T-helper 1 cell treated with Interleukin-12 subunit alpha and Interleukin-12 subunit beta and Interleukin-4 antibody, amounts not matched to agents 30 μg/mL and 1 μg/mL, for 36 hours (primary cell): Measurements from ENCODE around the gene CHAT.

Experiments used
- H3K27ac Mint-ChIP-seq: one replicate; pipeline ENCODE4 v1.8.0; 2021; ENCODE audit warnings: mild to moderate bottlenecking, mixed read lengths
- H3K27me3 Mint-ChIP-seq: one replicate; pipeline ENCODE4 v1.8.0; 2021; ENCODE audit warnings: low read depth, mixed read lengths
- H3K36me3 Mint-ChIP-seq: one replicate; pipeline ENCODE4 v1.8.0; 2021; ENCODE audit warnings: low read depth, mixed read lengths
- H3K4me1 Mint-ChIP-seq: one replicate; pipeline ENCODE4 v1.8.0; 2021; ENCODE audit warnings: low read depth, mixed read lengths
- H3K4me3 Mint-ChIP-seq: one replicate; pipeline ENCODE4 v1.8.0; 2021; ENCODE audit warnings: mild to moderate bottlenecking, moderate library complexity, mixed read lengths
- H3K9me3 Mint-ChIP-seq: one replicate; pipeline ENCODE4 v1.8.0; 2021; ENCODE audit warnings: mixed read lengths

CHAT gene

DNA sequence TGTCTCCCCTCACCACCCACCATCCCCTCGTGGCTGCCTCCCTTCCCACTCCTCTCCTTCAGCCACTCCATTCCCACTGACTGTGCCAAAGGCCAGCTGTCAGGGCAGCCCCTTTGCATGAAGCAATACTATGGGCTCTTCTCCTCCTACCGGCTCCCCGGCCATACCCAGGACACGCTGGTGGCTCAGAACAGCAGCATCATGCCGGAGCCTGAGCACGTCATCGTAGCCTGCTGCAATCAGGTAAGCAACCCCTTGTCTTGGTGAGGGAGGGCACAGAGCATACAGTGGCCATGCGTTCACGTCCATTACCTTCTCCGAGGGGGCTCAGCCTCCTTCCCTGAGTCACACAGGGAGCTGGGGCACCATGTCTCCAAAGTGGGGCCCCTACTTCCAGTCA is 11.6 kb downstream of the CHAT start:
- Mint-ChIP-seq H3K36me3 (no peaks in the 10 kb centered on the region), H3K4me1 (no peaks in the 10 kb centered on the region), H3K9me3 (no peaks in the 10 kb centered on the region), H3K27me3 (no peaks in the 10 kb centered on the region), H3K27ac (no peak overlapping the region), H3K4me3 (no peak overlapping the region)

DNA sequence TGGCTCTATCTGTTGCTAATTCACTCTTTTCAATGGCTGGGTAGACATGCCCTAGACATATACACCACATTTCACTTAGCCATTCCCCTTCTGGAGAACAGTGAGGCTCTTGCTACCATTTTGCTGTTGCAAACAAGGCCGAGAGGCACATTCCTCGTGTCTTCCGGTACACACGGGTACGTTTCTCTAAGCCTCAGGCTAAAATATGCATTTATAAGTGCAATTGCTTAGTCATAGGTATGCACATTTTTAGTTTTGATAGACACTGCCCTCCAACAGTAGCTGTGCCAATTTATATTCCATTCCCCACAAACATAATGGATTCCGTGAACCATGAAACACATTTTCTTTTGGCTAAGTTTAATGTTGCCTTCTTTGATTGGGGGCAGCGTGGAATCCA is 13.2 kb downstream of the CHAT start:
- no peaks in the 10 kb centered on the region for H3K4me1 Mint-ChIP-seq
- H3K9me3 Mint-ChIP-seq, result no peaks in the 10 kb centered on the region
- no peak overlapping the region for H3K4me3 Mint-ChIP-seq
- H3K36me3 Mint-ChIP-seq, result no peaks in the 10 kb centered on the region
- no peaks in the 10 kb centered on the region for H3K27me3 Mint-ChIP-seq
- H3K27ac Mint-ChIP-seq, result no peak overlapping the region

DNA sequence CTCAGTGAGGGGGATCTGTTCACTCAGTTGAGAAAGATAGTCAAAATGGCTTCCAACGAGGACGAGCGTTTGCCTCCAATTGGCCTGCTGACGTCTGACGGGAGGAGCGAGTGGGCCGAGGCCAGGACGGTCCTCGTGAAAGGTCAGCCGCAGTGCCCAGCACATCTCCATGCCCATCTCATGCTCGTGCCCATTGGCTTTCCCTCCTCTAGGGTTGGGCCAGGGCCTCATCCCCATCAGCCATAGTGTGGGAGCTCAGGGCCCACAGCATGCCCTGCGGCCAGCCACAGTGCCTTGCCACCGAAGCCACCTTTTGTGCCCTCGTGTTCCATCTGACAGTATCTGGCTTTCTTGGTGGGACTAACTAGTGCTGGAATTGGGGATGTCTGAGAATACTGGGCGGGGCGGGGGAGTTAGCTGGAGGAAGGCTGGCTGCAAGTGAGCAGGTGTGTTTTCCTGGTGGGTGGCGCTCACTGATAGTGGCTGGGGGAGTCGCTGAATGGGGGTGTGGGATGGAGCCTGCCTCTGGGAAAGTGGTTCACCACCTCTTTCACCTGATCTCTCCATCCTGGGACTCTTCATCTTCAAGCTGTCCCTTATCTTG is 13.9 kb downstream of the CHAT start:
- Mint-ChIP-seq H3K9me3 (no peaks in the 10 kb centered on the region), H3K27me3 (no peaks in the 10 kb centered on the region), H3K4me1 (no peaks in the 10 kb centered on the region), H3K4me3 (no peak overlapping the region), H3K27ac (no peak overlapping the region), H3K36me3 (no peaks in the 10 kb centered on the region)

DNA sequence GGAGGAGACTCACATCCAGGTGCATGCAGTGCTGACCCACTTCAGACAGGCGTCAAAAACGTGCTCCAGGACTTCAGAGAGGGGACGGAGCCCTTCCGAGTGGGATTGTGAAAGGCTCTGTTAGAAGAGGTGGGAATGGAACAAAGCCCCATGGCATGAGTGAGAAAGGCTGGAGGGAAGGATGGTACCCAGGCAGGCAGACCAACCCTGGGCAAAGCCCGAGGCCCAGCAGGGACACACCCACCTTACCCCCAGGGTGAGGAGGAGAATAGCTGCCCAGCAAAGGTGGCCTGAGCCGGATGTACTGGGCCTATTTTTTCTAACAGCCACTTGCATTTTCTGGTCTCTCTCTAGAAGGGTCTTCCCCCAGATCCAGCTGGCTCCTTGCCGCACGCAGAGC is 14.8 kb downstream of the CHAT start:
- Mint-ChIP-seq H3K27me3 (no peaks in the 10 kb centered on the region), H3K9me3 (no peaks in the 10 kb centered on the region), H3K4me3 (no peak overlapping the region)

DNA sequence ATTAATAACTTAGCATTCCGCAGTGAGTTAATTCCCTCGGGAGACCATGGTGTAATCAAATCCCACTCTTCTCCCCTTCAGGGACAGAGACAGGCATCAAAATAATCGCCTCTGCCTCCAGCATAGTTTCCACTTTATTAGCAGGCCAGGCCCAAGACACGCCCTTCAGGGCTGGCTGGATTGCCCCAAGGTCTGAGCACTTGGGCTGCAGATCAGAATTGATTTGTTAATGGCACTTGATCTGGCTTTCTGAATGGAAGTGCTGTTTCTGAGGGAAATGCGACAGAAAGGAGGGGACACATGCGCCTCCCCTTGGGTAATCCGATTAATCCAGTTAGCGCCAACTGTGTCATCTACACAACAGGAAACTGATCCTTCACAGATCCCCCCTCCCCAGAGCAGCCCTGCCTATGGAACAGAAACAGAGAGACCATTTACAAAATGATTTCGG is 15.6 kb downstream of the CHAT start:
- no peak overlapping the region for H3K27ac Mint-ChIP-seq

More for the DNA sequence above, 14.8 kb downstream of the CHAT start:
- no peak overlapping the region for H3K27ac Mint-ChIP-seq
- no peaks in the 10 kb centered on the region for H3K4me1 Mint-ChIP-seq
- no peaks in the 10 kb centered on the region for H3K36me3 Mint-ChIP-seq

DNA sequence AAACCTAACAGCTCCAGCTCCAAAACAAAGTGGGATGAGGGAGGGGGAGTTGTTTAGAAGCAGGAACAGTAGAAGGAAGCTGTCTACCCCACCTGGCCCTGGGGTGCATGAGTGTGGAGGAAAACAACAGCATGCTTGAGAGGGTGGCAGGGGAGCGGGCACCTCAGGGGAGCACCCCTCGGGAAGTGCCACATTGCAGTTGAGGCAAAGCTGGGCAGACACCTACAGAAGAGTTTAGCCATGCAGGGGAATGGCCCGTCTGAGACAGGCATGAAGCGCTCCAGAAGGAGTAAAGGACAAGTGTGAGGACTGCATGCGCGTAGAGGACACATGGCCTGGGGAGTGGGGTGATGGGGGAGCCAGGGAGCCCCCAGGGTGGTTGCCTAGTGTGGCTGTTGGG is 18.1 kb downstream of the CHAT start:
- Mint-ChIP-seq H3K4me3 (no peak overlapping the region), H3K27me3 (peaks cover 7% of the 10 kb centered on the region), H3K9me3 (no peaks in the 10 kb centered on the region), H3K27ac (no peak overlapping the region), H3K4me1 (no peaks in the 10 kb centered on the region), H3K36me3 (no peaks in the 10 kb centered on the region)

More for the DNA sequence above, 15.6 kb downstream of the CHAT start:
- H3K27me3 Mint-ChIP-seq, result no peaks in the 10 kb centered on the region
- no peak overlapping the region for H3K4me3 Mint-ChIP-seq
- H3K36me3 Mint-ChIP-seq, result no peaks in the 10 kb centered on the region
- no peaks in the 10 kb centered on the region for H3K4me1 Mint-ChIP-seq
- no peaks in the 10 kb centered on the region for H3K9me3 Mint-ChIP-seq

DNA sequence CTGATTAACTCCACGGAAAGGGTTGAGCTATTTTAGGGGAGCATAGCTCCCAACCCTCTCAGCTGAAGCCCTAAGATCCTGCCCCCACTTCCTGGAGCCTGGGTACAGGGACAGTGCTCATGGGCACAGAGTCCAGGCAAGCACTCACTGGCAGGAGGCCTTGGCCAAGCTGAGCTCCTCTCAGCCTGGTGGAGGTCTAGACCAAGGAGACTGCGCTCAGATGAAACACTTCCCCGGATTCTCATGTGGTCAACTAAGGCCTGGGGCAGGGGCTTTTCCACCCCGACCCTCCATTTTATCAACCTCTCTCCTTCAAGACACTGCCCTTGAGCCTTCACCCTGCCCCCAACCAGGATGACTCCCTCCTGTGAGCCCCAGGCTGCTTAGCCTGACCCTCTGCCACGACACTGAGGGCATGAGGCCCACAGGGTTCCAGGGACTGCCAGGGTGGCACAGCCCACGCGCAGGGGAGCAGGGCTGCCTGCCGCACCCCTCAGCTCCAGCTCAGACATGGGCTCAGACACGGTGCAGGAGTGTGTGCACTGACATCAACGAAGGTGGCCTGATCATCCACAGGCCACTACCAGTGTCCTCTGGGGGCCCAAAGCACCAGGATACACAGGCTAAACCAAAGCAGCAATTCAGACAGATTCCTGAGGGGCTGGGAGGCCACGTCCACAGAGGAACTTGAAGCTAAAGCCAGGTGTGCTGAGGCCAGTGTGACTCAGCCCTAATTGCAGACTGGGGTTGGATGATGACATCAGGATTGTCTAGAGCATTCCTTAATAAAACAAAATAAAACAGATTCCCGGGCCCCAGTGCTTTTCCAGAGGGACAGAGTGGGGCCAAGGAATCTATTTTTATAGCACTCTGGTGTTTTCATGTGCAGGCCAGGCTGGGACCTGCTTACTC is 18.8 kb downstream of the CHAT start:
- H3K4me1 Mint-ChIP-seq, result no peaks in the 10 kb centered on the region
- no peak overlapping the region for H3K27ac Mint-ChIP-seq
- no peaks in the 10 kb centered on the region for H3K9me3 Mint-ChIP-seq
- no peak overlapping the region for H3K4me3 Mint-ChIP-seq
- H3K27me3 Mint-ChIP-seq, result peaks cover 13% of the 10 kb centered on the region
- H3K36me3 Mint-ChIP-seq, result no peaks in the 10 kb centered on the region

DNA sequence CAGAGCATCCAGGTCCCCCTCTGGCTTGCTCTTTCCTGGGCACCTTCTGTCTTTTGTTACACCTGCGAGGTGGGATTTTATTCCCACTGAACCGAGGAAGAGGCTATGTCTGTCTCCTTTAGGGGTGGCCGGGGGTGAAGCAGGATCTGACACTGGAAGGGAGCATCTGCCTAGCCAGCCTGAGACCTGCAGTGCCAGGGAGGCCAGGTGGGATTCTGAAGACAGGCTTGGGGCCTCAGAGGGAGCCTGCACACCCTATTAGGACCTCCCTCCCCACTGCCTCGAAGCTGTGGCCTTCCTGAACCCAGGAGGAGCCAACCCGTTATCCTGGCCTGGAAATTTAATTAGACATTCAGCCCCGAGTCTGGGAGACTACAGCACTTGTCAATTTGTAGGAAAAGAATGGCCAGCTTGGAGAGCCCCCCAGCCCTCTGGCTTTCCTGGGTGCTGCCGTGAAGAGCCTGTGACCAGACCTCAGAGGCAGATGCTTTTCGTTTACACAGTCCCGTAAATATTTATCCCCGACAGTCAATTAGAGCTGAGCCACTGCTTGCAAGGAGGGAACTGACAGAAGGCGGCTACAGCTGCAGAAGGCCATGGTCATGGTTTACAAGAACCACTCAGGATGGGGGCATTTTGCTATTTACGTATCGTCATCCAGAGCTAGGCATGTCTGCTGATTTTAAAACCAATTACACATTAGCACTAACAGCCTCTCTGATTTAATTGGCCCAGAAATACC is 19.7 kb downstream of the CHAT start:
- no peak overlapping the region for H3K4me3 Mint-ChIP-seq
- no peak overlapping the region for H3K27ac Mint-ChIP-seq
- no peaks in the 10 kb centered on the region for H3K36me3 Mint-ChIP-seq
- peaks cover 20% of the 10 kb centered on the region for H3K27me3 Mint-ChIP-seq
- H3K9me3 Mint-ChIP-seq, result no peaks in the 10 kb centered on the region
- H3K4me1 Mint-ChIP-seq, result no peaks in the 10 kb centered on the region

DNA sequence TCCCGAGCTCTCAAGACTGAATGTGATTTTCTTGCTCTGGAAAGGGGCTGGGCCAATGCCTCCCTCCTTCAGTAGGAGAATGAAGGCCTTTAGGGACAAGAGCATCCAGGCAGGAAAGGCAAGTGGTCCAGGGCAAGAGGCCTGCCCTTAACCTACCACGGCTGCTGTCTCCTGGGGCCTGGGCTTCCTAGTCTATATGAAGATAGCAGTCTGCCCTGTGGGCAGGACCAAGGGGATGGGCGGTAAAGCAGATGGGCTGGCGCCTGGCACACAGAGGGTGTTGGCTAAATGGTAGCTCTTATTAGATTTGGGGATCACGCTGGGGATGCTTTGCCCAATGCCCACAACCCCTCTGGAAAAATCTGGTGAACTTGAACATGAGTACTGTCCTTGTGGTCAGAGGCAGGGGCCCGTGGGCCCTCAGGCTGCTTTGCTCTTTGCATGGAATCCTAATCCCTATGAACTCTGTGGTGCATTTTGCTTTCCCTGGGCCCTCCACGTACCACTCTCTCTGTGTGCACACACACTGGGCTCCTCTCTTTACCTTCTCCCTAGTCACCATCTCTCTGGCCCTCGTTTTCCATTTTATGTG is 20.3 kb downstream of the CHAT start:
- H3K27me3 Mint-ChIP-seq, result peaks cover 20% of the 10 kb centered on the region

DNA sequence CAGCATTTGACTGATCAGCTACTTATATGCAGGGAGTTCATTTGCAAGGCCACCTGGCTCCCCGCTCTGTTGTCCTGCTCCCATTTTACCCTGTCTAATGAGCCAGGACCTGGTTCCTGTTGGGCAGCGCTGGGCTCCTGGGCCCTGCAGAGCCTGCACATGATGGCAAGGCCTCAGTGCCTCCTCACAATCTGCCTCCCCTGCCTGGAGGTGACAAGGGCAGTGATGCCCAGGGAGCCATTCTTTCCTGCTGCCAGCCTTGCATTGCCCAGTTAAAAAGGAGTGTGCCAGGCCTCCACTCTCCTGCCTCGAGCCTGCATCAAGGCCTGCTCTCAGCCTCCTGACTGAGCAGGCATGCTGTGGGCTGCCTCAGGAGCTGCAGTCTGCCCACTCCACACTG is 28.5 kb downstream of the CHAT start:
- H3K4me1 Mint-ChIP-seq, result no peaks in the 10 kb centered on the region
- no peak overlapping the region for H3K27ac Mint-ChIP-seq
- H3K9me3 Mint-ChIP-seq, result no peaks in the 10 kb centered on the region
- H3K4me3 Mint-ChIP-seq, result no peak overlapping the region
- peaks cover 14% of the 10 kb centered on the region for H3K27me3 Mint-ChIP-seq
- H3K36me3 Mint-ChIP-seq, result no peaks in the 10 kb centered on the region

More for the DNA sequence above, 20.3 kb downstream of the CHAT start:
- H3K27ac Mint-ChIP-seq, result no peak overlapping the region
- H3K4me1 Mint-ChIP-seq, result no peaks in the 10 kb centered on the region
- no peaks in the 10 kb centered on the region for H3K9me3 Mint-ChIP-seq
- no peaks in the 10 kb centered on the region for H3K36me3 Mint-ChIP-seq
- H3K4me3 Mint-ChIP-seq, result no peak overlapping the region

DNA sequence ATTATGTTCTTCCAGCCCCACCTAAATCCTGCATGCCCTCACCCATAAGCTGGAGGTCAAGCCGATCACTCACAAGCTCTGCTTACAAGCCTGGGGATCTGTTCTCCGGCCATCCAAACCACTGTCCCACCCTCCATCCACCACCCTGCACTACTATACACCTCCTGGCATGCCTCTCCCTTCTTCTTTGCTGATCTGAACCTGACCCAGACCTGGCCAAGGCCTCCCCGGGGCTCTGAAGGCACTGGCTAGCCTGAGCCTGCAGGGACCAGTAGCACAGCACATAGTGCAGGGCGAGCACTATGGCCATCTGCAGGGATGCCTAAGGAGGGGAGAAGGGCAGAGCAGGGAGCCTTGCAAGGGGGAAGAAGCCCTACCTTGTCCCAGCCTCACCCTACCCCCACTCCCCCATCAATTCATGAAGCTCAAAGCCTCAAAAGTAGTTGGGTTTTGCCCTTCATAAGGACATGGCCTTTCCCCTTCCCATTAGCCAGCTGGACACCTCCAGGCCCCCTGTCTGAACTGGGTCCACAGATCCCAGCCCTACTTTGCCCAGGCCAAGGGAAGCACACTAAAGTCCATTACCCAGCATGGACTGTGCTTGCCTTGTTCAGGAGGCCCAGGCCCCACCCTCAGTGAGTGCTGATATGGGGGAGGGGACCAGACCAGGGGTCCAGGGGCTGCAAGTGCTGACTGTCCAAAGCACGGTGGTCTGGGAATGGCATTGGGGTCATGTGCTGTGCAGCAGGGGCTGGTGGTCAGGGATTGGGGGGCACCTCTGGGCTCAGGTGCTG is 29.6 kb downstream of the CHAT start:
- H3K4me3 Mint-ChIP-seq, result no peak overlapping the region
- no peak overlapping the region for H3K27ac Mint-ChIP-seq
- peaks cover 8% of the 10 kb centered on the region for H3K27me3 Mint-ChIP-seq
- no peaks in the 10 kb centered on the region for H3K4me1 Mint-ChIP-seq
- no peaks in the 10 kb centered on the region for H3K9me3 Mint-ChIP-seq
- no peaks in the 10 kb centered on the region for H3K36me3 Mint-ChIP-seq

DNA sequence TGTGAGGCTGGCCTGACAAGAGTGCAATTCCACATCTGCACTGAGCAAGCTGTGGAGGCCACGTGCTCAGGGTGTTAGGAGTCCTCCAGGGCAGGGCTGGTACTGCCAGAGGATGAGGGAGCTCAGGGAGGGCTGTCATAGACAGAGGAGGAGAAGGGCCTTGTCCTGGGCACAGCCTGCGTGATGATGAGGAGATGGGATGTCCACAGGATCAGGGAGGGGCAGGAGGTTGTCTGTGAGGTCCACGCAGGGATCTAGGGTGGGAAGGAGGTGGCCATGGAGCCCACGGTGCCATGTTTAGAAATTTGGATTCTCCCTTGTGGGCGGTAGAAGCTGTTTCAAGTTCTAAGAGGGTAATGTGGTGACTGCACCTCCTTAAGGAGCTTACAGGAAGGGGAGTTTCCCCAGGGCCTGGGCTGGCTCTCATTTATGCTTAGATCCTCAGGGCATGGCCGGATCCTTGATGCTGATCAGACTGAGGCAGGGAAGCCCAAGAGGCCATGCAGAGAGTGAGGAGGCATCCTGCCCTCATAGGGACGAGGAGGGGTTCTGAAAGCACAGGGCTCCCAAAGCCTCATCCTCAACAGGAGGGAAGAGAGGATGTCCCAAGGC is 30.3 kb downstream of the CHAT start:
- Mint-ChIP-seq H3K36me3 (no peaks in the 10 kb centered on the region), H3K27ac (no peak overlapping the region), H3K4me1 (peaks cover 3% of the 10 kb centered on the region), H3K9me3 (no peaks in the 10 kb centered on the region), H3K4me3 (no peak overlapping the region), H3K27me3 (peaks cover 8% of the 10 kb centered on the region)

DNA sequence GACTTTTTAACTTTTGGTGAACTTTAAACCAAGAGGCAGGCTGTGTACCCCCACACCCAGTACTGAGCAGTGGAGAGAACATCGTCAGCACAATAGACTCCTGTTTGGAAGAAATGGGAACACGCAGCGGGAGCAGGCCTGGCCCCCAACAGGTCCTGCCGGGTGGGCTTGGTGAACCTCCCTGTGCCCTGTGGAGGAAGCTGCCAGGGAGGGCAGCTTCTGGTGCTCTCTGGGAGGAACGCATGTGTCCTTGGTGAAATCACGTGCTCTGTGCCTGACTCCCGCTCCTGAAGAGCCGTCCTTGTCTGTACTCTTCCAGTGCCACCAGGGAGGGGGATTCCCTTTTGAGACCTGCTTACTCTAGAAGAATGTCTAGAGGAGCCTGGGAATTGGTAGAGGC is 31.6 kb downstream of the CHAT start:
- Mint-ChIP-seq H3K9me3 (no peaks in the 10 kb centered on the region), H3K27ac (no peak overlapping the region), H3K4me3 (no peak overlapping the region), H3K27me3 (peaks cover 4% of the 10 kb centered on the region), H3K36me3 (no peaks in the 10 kb centered on the region), H3K4me1 (peaks cover 13% of the 10 kb centered on the region)
